PFSK-1 (cell line): ENCODE measurements around the gene TARDBP.

Experiments
- FOXP2 ChIP-seq: optimal IDR thresholded peaks from 2 replicates; pipeline ENCODE3; 2011; ENCODE audit warnings: borderline replicate concordance, control low read depth, inconsistent platforms; ENCODE audit not compliant: insufficient read depth; ENCODE audit errors: extremely low read length, extremely low read depth
- POLR2AphosphoS5 ChIP-seq: IDR thresholded peaks from 2 replicates; pipeline ENCODE4 v1.6.1; 2012; ENCODE audit warnings: low read depth, mild to moderate bottlenecking, control low read depth, low read length, moderate library complexity
- SIN3A ChIP-seq: IDR thresholded peaks from 2 replicates; pipeline ENCODE4 v1.6.1; 2012; ENCODE audit warnings: mild to moderate bottlenecking, low read length, moderate library complexity, borderline replicate concordance; ENCODE audit not compliant: insufficient read depth
- TAF1 ChIP-seq: IDR thresholded peaks from 2 replicates; pipeline ENCODE4 v1.6.1; 2012; ENCODE audit warnings: low read length, control low read depth, borderline replicate concordance; ENCODE audit not compliant: insufficient read depth
- TF ChIP-seq, protein P1 (sequence below), 2 experiments: IDR thresholded peaks; 2 replicates each; pipeline versions ENCODE4 v1.6.1 to v1.8.0; 2011 to 2012; ENCODE audit warnings: low read depth in 2 of 2, low read length in 2 of 2, control low read depth in 1 of 2, inconsistent platforms in 1 of 2, mild to moderate bottlenecking in 1 of 2, moderate library complexity in 1 of 2; ENCODE audit not compliant: insufficient read depth in 1 of 2

Gene TARDBP

DNA sequence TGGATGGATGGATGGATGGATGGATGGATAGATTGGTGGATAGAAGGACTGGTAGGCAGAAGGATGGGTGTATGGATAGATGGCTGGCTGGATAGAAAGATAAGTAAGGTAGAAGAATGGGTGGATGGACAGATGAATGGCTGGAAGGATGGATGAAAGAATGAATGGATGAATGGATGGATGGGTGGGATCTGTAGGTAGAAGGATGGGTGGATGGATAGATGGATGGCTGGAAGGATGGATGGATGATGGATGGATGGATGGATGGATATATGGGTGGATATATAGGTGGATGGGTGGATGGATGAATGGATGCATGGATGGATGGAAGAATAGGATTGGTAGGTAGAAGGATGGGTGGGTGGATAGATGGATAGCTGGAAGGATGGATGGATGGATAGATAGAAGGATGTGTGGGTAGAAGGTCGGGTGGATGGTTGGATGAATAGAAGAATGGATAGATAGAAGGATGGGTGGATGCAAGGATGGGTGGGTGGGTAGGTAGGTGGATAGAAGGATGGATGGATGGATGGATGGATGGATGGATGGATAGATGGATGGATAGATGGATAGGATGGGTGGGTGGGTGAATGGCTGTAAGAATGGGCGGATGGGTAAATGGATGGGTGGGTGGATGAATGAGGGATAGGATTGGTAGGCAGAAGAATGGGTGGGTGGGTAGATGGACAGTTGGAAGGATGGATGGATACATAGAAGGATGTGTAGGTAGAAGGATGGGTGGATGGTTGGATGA, 27.1 kb downstream of the TARDBP start:
- TF ChIP-seq, protein P1, sequence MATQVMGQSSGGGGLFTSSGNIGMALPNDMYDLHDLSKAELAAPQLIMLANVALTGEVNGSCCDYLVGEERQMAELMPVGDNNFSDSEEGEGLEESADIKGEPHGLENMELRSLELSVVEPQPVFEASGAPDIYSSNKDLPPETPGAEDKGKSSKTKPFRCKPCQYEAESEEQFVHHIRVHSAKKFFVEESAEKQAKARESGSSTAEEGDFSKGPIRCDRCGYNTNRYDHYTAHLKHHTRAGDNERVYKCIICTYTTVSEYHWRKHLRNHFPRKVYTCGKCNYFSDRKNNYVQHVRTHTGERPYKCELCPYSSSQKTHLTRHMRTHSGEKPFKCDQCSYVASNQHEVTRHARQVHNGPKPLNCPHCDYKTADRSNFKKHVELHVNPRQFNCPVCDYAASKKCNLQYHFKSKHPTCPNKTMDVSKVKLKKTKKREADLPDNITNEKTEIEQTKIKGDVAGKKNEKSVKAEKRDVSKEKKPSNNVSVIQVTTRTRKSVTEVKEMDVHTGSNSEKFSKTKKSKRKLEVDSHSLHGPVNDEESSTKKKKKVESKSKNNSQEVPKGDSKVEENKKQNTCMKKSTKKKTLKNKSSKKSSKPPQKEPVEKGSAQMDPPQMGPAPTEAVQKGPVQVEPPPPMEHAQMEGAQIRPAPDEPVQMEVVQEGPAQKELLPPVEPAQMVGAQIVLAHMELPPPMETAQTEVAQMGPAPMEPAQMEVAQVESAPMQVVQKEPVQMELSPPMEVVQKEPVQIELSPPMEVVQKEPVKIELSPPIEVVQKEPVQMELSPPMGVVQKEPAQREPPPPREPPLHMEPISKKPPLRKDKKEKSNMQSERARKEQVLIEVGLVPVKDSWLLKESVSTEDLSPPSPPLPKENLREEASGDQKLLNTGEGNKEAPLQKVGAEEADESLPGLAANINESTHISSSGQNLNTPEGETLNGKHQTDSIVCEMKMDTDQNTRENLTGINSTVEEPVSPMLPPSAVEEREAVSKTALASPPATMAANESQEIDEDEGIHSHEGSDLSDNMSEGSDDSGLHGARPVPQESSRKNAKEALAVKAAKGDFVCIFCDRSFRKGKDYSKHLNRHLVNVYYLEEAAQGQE (IDR thresholded peaks at IDR 0.05; ENCODE audit: insufficient read depth in 1 of 2, low read depth in 2 of 2, low read length in 2 of 2), result no peak

- TF ChIP-seq, protein P1 (IDR thresholded peaks at IDR 0.05; ENCODE audit: insufficient read depth in 1 of 2, low read depth in 2 of 2, low read length in 2 of 2), result no peak
- TF ChIP-seq POLR2AphosphoS5, result no peak
- TF ChIP-seq TAF1, result no peak
- TF ChIP-seq FOXP2, result no peak
- TF ChIP-seq SIN3A, result no peak
Observed at GRCh38 chr1:11041048-11041447, 28.6 kb downstream of the TARDBP start.

DNA sequence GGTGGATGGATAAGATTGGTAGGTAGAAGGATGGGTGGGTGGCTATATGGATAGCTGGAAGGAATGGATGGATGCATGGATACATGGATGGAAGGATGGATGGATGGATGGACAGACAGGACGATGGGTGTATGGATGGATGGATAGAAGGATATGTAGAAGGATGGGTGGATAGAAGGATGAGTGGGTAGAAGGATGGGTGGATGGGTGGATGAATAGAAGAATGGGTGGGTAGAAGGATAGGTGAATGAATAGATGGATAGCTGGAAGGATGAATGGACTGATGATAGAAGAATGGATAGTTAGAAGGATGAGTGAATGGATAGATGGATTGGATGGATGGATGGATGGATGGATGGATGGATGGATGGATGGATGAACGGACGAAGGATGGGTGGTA, 29.6 kb downstream of the TARDBP start:
- TF ChIP-seq SIN3A (no peak), POLR2AphosphoS5 (no peak), TAF1 (no peak), FOXP2 (no peak)
- TF ChIP-seq, protein P1 (IDR thresholded peaks at IDR 0.05; ENCODE audit: insufficient read depth in 1 of 2, low read depth in 2 of 2, low read length in 2 of 2), result no peak

DNA sequence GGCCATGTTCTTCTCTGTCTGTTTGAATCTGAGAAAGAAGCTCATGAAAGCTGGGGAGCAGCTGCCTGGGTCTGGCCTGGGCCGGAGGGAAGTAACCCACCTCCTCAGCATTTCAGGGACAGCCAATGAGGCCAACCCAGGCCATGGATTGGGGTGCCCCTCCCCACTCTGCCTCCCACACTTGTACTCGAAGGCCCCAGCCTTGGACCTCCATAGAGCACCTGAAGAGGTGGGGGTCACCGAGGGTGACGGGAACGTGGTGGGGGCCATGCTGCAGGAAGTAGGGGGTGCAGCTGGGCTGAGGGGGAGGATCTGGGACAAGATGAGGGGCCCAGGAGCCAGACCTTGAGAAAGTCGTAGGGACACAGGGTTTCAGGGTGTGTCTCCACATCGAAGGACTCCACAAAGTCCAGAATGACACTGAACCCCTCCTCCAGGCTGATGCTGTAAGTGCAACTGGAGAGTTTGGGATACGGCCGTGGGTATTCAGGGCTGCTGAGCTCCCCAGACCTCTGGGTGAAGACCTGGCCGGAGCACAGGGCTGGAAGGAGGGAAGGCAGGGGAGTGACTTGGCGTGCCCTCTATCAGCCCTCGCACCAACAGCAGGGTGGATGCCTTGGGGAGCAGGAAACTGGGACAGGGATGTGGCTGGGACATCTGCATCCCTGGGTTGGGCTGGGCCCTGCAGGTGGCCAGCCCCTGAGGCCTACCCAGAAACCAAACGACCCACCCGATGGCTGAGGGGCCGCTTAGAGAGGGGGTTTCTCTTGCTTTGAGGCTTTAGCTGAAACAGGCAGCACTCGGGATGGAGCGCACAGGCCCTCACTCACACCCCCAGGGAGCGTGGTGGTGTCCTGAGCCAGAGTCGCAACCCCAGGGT, 30.8 kb downstream of the TARDBP start:
- no peak for TF ChIP-seq SIN3A
- TF ChIP-seq, protein P1 (IDR thresholded peaks at IDR 0.05; ENCODE audit: insufficient read depth in 1 of 2, low read depth in 2 of 2, low read length in 2 of 2), result no peak
- TF ChIP-seq FOXP2, result no peak
- TF ChIP-seq TAF1, result no peak
- no peak for TF ChIP-seq POLR2AphosphoS5
